ENCODE data around the gene BDH1. TPM values are rescaled to one million over a fixed set of nuclear protein-coding genes. Genes with fewer than 3 reads are reported as not detected.
A peak's percentile ranks its signal among the peaks of the same experiment; 100 is the strongest.

Gene BDH1
- total RNA-seq, 1 experiment from 2014 or later: 57.6 TPM

- intact Hi-C loops (cut with micrococcal nuclease; ENCODE audit: unreplicated experiment): no loop called here
- TF ChIP-seq EZH2 (IDR thresholded peaks at IDR 0.05; ENCODE audit: borderline replicate concordance, low read depth, low read length, poor library complexity, severe bottlenecking) (no peak), CTCF (conservative IDR thresholded peaks at IDR 0.05; ENCODE audit: low read depth, low read length) (no peak)
- no peak overlapping the region for H3K27ac ChIP-seq (ENCODE audit: low read depth, low read length, poor library complexity, severe bottlenecking)
- H3K27me3 ChIP-seq (replicated peaks; ENCODE audit: insufficient read depth, low read depth, low read length, poor library complexity): no peaks in the 10 kb centered on the region
- ChIA-PET POLR2A (ENCODE audit: low non-redundant PET) (no interaction called here), CTCF (no interaction called here)
- BruUV-seq (replicated peaks): no TSS peak
- no peak overlapping the region for H3K4me3 ChIP-seq (ENCODE audit: low read depth, low read length, poor library complexity, severe bottlenecking)
- peaks cover 31% of the 10 kb centered on the region for H3K4me1 ChIP-seq (ENCODE audit: insufficient read depth, low read length, poor library complexity, severe bottlenecking)
- no peak for DNase-seq (ENCODE audit: low spot score)
- no peaks in the 10 kb centered on the region for H3K36me3 ChIP-seq (ENCODE audit: insufficient read depth, low read length, poor library complexity, severe bottlenecking)
- H3K9me3 ChIP-seq (ENCODE audit: low read depth, low read length, poor library complexity, severe bottlenecking): no peaks in the 10 kb centered on the region
These were observed 86.8 kb downstream of the BDH1 start for GRCh38 chr3:197468866-197469382.

- BruUV-seq (replicated peaks): no TSS peak
- Histone ChIP-seq H3K27me3 (replicated peaks; ENCODE audit: insufficient read depth, low read depth, low read length, poor library complexity) (no peaks in the 10 kb centered on the region), H3K4me3 (ENCODE audit: low read depth, low read length, poor library complexity, severe bottlenecking) (no peak overlapping the region), H3K9me3 (ENCODE audit: low read depth, low read length, poor library complexity, severe bottlenecking) (no peaks in the 10 kb centered on the region), H3K4me1 (ENCODE audit: insufficient read depth, low read length, poor library complexity, severe bottlenecking) (peaks cover 31% of the 10 kb centered on the region), H3K27ac (ENCODE audit: low read depth, low read length, poor library complexity, severe bottlenecking) (no peak overlapping the region), H3K36me3 (ENCODE audit: insufficient read depth, low read length, poor library complexity, severe bottlenecking) (no peaks in the 10 kb centered on the region)
- DNase-seq (ENCODE audit: low spot score): no peak
- TF ChIP-seq EZH2 (IDR thresholded peaks at IDR 0.05; ENCODE audit: borderline replicate concordance, low read depth, low read length, poor library complexity, severe bottlenecking) (no peak), CTCF (conservative IDR thresholded peaks at IDR 0.05; ENCODE audit: low read depth, low read length) (no peak)
- intact Hi-C loops (cut with micrococcal nuclease; ENCODE audit: unreplicated experiment): no loop called here
- ChIA-PET CTCF (no interaction called here), POLR2A (ENCODE audit: low non-redundant PET) (no interaction called here)
These were observed 87.6 kb downstream of the BDH1 start for GRCh38 chr3:197468167-197468566.

GRCh38 chr3:197466586-197467399 lies 89.0 kb downstream of the BDH1 start:
- BruUV-seq (replicated peaks): no TSS peak
- Histone ChIP-seq H3K27ac (ENCODE audit: low read depth, low read length, poor library complexity, severe bottlenecking) (peak overlapping the region; percentile 67), H3K4me3 (ENCODE audit: low read depth, low read length, poor library complexity, severe bottlenecking) (peak overlapping the region; percentile 6), H3K4me1 (ENCODE audit: insufficient read depth, low read length, poor library complexity, severe bottlenecking) (peaks cover 36% of the 10 kb centered on the region), H3K36me3 (ENCODE audit: insufficient read depth, low read length, poor library complexity, severe bottlenecking) (no peaks in the 10 kb centered on the region), H3K27me3 (replicated peaks; ENCODE audit: insufficient read depth, low read depth, low read length, poor library complexity) (no peaks in the 10 kb centered on the region), H3K9me3 (ENCODE audit: low read depth, low read length, poor library complexity, severe bottlenecking) (no peaks in the 10 kb centered on the region)
- ChIA-PET POLR2A (ENCODE audit: low non-redundant PET) (no interaction called here), CTCF (no interaction called here)
- intact Hi-C loops (cut with micrococcal nuclease; ENCODE audit: unreplicated experiment): no loop called here
- no peak for TF ChIP-seq EZH2 (IDR thresholded peaks at IDR 0.05; ENCODE audit: borderline replicate concordance, low read depth, low read length, poor library complexity, severe bottlenecking)
- TF ChIP-seq CTCF (conservative IDR thresholded peaks at IDR 0.05; ENCODE audit: low read depth, low read length): no peak
- DNase-seq (ENCODE audit: low spot score): peak; percentile 76

All from A673 (cell line).